ENCODE measurements around the gene ZNF280D.

DNA sequence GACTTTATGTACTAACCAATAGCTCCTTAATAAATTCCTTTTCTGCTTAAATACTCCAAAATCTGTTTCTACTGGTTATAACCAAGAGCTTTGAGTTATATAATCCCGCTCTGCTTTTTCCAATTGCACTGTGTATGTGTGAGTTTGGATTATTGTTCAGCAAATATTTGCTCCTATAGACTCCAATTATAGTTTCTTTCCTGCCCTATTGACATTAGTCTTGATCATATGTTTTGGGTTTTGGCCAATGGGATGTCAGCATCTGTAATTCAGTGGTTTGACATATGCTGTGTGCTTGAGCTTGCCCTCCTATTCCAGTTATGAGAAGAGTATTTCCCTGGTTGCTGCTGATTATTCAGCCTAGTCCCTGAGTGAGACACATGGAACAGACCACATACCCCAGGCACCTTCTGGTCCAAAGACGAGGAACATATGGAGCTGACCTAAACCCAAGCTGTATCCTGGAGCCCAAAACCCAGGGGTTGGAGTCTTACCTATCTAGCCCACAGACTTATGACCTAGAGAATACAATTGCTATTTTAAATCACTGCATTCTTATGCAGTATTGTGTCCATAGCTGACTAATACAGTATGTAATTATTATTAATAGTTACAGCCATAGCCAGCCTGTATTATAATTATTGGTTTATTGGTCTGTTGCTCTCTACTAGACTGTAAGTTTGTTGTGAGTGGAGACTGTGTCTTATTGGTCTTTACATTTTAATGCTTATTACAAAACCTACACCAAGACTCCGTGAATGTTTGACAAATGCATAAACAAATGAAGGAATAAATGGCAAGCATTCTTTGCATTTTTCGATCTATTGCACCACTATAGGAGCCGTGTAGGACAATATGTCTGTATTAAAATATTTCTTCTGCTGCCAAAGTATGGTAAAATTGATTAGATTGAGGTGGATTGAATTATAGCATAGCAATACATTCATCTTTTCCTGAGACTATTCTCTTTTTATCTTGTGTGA lies 11.7 kb upstream of the ZNF280D start:
- TF ChIP-seq, protein P1, sequence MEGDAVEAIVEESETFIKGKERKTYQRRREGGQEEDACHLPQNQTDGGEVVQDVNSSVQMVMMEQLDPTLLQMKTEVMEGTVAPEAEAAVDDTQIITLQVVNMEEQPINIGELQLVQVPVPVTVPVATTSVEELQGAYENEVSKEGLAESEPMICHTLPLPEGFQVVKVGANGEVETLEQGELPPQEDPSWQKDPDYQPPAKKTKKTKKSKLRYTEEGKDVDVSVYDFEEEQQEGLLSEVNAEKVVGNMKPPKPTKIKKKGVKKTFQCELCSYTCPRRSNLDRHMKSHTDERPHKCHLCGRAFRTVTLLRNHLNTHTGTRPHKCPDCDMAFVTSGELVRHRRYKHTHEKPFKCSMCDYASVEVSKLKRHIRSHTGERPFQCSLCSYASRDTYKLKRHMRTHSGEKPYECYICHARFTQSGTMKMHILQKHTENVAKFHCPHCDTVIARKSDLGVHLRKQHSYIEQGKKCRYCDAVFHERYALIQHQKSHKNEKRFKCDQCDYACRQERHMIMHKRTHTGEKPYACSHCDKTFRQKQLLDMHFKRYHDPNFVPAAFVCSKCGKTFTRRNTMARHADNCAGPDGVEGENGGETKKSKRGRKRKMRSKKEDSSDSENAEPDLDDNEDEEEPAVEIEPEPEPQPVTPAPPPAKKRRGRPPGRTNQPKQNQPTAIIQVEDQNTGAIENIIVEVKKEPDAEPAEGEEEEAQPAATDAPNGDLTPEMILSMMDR (IDR thresholded peaks at IDR 0.05), result no peak
- TF ChIP-seq POLR2A (IDR thresholded peaks at IDR 0.05; ENCODE audit: low read depth) (no peak), POLR2AphosphoS5 (IDR thresholded peaks at IDR 0.05) (no peak), EP300 (IDR thresholded peaks at IDR 0.05) (no peak)

Measured in esophagus muscularis mucosa (tissue), 4 donors.